ENCODE results near the gene HOXC6.

HOXC6 gene

GRCh38 chr12:54024581-54025305, 3.5 kb upstream of the HOXC6 start:
- in situ Hi-C loops (cut with MboI; ENCODE audit: low pct_unique_long_range_greater_than_20kb, low sequenced_read_pairs, unreplicated experiment): loop anchor here (10.0 to 25.0 kb wide), 3 partner anchors 87 to 338 kb away; partner anchors contain the start of genes GPR84 and HOXC13
- TF ChIP-seq CTCF (IDR thresholded peaks at IDR 0.05; ENCODE audit: extremely low read depth, insufficient read depth, missing control alignments): no peak
- no peak for DNase-seq (ENCODE audit: low spot score)

- in situ Hi-C loops (cut with MboI; ENCODE audit: low pct_unique_long_range_greater_than_20kb, low sequenced_read_pairs, unreplicated experiment): loop anchor here (10.0 to 25.0 kb wide), 2 partner anchors 88 to 169 kb away; partner anchors contain the start of gene HOXC13
- no peak for DNase-seq (ENCODE audit: low spot score)
- TF ChIP-seq CTCF (IDR thresholded peaks at IDR 0.05; ENCODE audit: extremely low read depth, insufficient read depth, missing control alignments): no peak
Observed at GRCh38 chr12:54025499-54026405, 2.5 kb upstream of the HOXC6 start.

- in situ Hi-C loops (cut with MboI; ENCODE audit: low pct_unique_long_range_greater_than_20kb, low sequenced_read_pairs, unreplicated experiment): loop anchor here (10.0 to 25.0 kb wide), 2 partner anchors 90 to 168 kb away; partner anchors contain the start of gene HOXC13
- no peak for TF ChIP-seq CTCF (IDR thresholded peaks at IDR 0.05; ENCODE audit: extremely low read depth, insufficient read depth, missing control alignments)
- DNase-seq (ENCODE audit: low spot score): no peak
Observed at GRCh38 chr12:54026640-54027441, 1.4 kb upstream of the HOXC6 start.

- in situ Hi-C loops (cut with MboI; ENCODE audit: low pct_unique_long_range_greater_than_20kb, low sequenced_read_pairs, unreplicated experiment): loop anchor here (10.0 to 25.0 kb wide), 2 partner anchors 90 to 167 kb away; partner anchors contain the start of gene HOXC13
- no peak for TF ChIP-seq CTCF (IDR thresholded peaks at IDR 0.05; ENCODE audit: extremely low read depth, insufficient read depth, missing control alignments)
- no peak for DNase-seq (ENCODE audit: low spot score)
Observed at GRCh38 chr12:54027442-54027786, 826 bp upstream of the HOXC6 start.

GRCh38 chr12:54029529-54030441, 1.5 kb downstream of the HOXC6 start:
- in situ Hi-C loops (cut with MboI; ENCODE audit: low pct_unique_long_range_greater_than_20kb, low sequenced_read_pairs, unreplicated experiment): loop anchor here (10.0 to 25.0 kb wide), 2 partner anchors 92 to 165 kb away; partner anchors contain the start of gene HOXC13
- no peak for DNase-seq (ENCODE audit: low spot score)
- TF ChIP-seq CTCF (IDR thresholded peaks at IDR 0.05; ENCODE audit: extremely low read depth, insufficient read depth, missing control alignments): no peak

All from GM13977 (cell line).